ENCODE data around the gene PDRG1.
"Not testable (repeated sequence)": the region's sequence is repeated elsewhere in the genome, so short reads cannot be mapped to it uniquely, and the experiment has no call there.

Gene PDRG1

DNA sequence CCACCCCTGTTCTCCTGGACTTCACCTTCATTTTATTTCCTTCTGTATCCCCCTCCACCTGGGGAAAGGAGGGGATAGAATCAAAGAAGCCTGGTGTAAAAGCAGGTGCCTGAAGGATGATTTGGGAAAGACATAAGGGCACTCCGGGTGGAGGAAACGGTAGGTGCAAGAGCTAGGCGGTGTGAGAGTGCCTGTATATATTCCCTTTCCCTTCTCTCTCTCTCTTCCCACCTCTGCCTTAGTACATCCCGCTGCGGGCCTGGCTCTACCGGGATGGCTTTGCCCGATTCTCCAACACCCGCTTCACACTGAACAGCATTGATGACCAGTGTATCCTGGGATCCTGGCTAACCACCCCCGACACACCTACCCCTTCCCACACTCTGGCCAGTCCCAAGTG is 26.2 kb downstream of the PDRG1 start:
- DNase-seq, result no peak

- DNase-seq, result no peak
Observed at GRCh38 chr20:31924561-31924960, 27.3 kb downstream of the PDRG1 start.

DNA sequence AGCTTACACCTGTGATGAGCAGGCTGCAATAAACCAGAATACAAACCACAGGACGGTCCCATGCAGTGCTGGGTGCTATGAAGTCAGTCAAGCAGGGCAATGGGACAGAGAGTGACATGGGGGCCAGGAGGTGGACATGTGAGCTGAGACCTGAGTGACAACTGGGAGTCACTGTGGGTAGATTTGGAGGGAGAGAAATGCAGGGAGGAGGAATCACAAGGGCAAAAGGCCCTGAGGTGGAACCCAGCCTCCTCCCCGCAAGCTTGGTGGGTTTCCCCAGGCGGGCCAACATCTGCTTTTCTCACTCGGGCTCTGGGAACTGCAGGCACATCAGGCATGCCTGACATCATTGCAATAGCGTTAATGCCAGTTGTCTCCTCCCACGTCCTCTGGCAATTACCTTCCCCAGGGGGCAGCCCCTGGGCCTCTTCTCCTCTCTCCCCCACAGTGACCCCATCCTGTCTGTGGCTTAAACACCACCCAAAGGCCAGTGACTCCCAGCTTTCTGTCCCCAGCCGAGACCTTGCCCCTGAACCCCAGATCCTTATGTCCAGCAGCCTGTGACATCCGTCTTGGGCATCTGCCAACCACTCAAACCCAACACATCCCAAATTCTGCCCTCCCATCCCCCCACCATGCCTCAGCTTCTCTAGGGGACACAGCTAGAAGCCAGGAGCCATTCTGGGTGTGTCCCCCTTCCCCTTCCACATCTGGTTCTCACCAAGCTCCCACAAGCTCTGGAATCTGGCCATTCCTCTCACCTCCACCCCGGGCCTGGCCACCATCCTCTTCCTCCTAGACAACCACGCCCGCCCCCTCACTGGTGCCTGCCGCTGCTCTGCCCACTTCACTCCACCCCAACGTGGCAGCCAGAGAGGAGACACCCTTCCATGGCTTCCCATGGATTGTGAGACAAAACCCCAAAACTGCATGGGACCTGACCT is 28.2 kb downstream of the PDRG1 start:
- no peak for DNase-seq

DNA sequence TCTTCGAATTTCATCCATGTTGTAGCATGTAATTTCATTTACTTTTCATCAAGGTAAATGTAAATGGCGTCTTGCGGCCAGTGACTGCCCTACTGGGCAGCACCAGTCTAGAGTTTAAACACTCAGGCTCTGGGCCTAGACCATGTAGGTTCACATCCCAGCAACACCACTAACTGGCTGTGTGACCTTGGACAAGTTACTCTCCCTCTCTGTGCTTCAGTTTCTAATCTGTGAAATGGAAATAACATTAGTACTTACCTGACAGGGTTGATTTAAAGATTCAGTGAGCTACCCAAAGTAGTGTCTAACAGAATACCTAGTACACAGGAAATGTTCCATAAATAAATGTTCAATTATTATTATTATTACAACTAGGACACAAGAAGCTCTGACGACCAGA is 29.3 kb downstream of the PDRG1 start:
- no peak for DNase-seq

GRCh38 chr20:31922181-31922580 is 29.7 kb downstream of the PDRG1 start:
- DNase-seq, result no peak

GRCh38 chr20:31921480-31921879 is 30.4 kb downstream of the PDRG1 start:
- not testable (repeated sequence) for DNase-seq

- no peak for DNase-seq
Observed at GRCh38 chr20:31920275-31920855, 31.5 kb downstream of the PDRG1 start.

GRCh38 chr20:31919410-31920155 is 32.3 kb downstream of the PDRG1 start:
- DNase-seq, result no peak

DNA sequence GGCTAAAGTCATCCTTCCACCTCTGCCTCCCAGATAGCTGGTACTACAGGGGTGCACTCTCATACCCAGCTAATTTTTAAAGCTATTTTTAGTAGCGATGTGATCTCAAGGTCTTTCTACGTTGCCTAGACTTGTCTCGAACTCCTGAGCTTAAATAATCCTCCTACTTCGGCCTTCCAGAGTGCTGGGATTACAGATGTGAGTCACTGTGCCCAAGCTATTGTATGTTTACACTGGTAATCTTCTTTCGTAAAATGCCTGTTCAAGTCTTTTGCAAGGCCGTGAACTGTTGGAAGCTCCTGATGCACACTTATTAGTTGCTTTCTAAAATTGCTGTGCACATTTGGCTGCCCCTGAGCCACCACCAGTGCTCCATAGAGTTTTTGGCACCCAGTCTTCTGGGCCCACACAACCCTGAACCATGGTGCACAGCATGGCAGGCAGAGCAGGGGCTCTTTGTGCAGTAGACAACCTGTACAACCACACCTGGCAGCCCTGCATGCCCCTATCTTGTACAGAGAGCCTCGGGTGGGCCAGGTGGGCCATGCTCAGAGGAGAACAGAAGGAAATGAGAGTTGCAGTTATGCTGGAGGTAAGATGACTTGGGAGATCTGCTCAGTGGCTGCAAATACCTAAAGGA is 33.3 kb downstream of the PDRG1 start:
- no peak for DNase-seq

DNA sequence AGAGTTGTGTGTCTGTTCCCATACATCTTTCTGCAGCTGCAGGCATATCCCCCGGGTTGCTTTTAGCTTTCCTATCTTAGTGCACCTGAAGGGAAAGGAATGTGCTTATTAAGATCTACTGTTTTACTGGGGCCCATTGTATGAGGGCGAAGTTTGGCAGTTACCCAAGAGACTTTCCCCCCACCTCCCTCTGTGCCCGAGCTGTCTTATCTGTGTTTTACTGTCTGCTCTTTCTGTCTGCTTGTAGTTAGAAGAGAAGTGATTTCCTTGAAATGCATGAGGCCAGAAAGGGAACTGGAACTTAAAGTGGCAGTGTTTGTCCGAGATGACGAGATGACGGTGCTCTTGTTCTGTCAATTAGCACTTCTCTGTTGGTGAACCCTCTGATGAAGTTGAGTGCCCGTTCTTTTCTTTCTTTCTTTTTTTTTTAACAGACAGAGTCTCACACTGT is 33.9 kb downstream of the PDRG1 start:
- not testable (repeated sequence) for DNase-seq

- no peak for DNase-seq
Observed at GRCh38 chr20:31916708-31917107, 35.1 kb downstream of the PDRG1 start.

- no peak for DNase-seq
Observed at GRCh38 chr20:31915491-31916280, 36.2 kb downstream of the PDRG1 start.

GRCh38 chr20:31914170-31914569 is 37.7 kb downstream of the PDRG1 start:
- DNase-seq, result no peak

DNA sequence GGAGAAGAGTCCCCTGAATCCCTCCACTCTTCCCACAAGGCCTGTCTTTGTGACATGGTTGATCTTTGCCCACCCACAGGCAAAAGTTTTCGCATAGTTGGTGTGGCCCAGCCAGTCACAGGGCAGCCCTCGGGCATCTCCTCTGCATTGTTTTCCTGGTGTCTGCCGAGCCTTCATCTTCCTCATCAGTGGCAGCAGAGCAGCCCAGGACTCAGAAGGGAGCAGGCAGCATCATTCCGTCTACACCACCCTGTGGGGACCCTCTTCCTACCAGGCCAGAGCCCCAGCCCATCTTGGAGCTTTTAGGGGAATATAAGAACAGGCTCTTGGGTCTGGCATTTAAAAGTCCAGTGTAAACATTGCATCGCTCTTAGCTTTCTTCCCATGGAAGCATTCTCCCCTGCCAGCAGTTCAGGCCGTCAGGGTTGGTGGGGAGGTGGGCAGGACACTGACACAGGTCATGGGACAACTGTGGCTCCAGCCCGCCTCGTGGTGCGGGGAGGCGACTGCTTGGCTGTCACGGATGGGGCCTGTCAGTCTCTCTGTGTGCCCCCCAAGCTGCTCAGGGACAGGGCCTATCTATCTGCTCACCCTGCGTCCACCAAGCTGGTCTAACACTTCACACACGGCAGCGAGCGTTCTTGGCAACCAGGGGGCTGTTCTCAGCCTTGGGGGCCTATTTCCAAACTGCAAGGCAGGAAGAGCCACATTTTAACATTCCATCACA is 38.3 kb downstream of the PDRG1 start:
- no peak for DNase-seq

- DNase-seq, result no peak
Observed at GRCh38 chr20:31910071-31910803, 41.6 kb downstream of the PDRG1 start.

GRCh38 chr20:31909253-31910070 is 42.4 kb downstream of the PDRG1 start:
- no peak for DNase-seq

GRCh38 chr20:31908424-31908823 is 43.4 kb downstream of the PDRG1 start:
- no peak for DNase-seq

GRCh38 chr20:31908016-31908415 is 43.8 kb downstream of the PDRG1 start:
- DNase-seq, result no peak

DNA sequence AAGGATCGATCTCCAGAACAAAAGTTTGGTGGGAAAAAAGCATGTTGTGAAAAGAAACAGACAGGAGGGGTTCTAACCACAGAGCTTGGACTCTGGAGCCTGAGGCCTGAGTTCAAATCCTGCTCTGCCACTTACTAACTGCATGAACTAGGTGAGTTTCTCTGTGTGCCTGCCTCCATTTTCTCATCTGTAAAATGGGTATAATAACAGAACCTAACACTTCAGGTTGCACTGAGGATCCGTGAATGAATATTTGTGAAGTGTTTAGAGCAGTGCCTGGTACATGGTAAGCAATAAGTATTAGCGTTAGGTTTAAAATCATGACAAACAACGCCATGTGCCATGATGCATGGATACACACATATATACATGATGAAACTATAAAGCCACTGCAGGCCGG is 44.8 kb downstream of the PDRG1 start:
- no peak for DNase-seq

- no peak for DNase-seq
Observed at GRCh38 chr20:31906001-31906400, 45.8 kb downstream of the PDRG1 start.

All from stimulated activated CD4-positive, alpha-beta T cell treated with anti-CD3 and anti-CD28 coated beads, Interleukin-2, amount 100 ng/mL, for 48 hours (primary cell).